ENCODE measurements around the gene ITPR1. TPM values are rescaled to one million over a fixed set of nuclear protein-coding genes. Genes with fewer than 3 reads are reported as not detected.

The ITPR1 gene
- total RNA-seq, 4 donors from 2014 or later = 12.1 to 68.7 (median 25.6) TPM

- H3K9me3 ChIP-seq = no peaks in the 10 kb centered on the region
- no peak overlapping the region for H3K27ac ChIP-seq
- H3K27me3 ChIP-seq = no peaks in the 10 kb centered on the region
- WGBS, 2 donors = 93 to 99% methylated on average over 4 of the region's 4 CpGs
- H3K36me3 ChIP-seq = no peaks in the 10 kb centered on the region
- H3K4me3 ChIP-seq = no peak overlapping the region
- intact Hi-C loops (cut with DNase I) = no loop called here
- H3K4me1 ChIP-seq = no peaks in the 10 kb centered on the region
- no peak for TF ChIP-seq CTCF (IDR thresholded peaks at IDR 0.05)
- TF ChIP-seq POLR2A (IDR thresholded peaks at IDR 0.05) = no peak
- DNase-seq = no peak
Observed at GRCh38 chr3:4540267-4540666, 47.1 kb downstream of the ITPR1 start.

GRCh38 chr3:4543110-4543509, 50.0 kb downstream of the ITPR1 start:
- intact Hi-C loops (cut with DNase I) = no loop called here
- Histone ChIP-seq H3K9me3 (no peaks in the 10 kb centered on the region), H3K4me1 (no peaks in the 10 kb centered on the region), H3K27ac (no peak overlapping the region), H3K4me3 (no peak overlapping the region), H3K36me3 (no peaks in the 10 kb centered on the region), H3K27me3 (no peaks in the 10 kb centered on the region)
- TF ChIP-seq POLR2A (IDR thresholded peaks at IDR 0.05) (no peak), CTCF (IDR thresholded peaks at IDR 0.05) (no peak)
- no peak for DNase-seq
- 44 to 57% methylated on average over 1 to 2 of the region's 2 CpGs for WGBS, 2 donors

GRCh38 chr3:4546346-4547178, 53.4 kb downstream of the ITPR1 start:
- Histone ChIP-seq H3K9me3 (no peaks in the 10 kb centered on the region), H3K27me3 (no peaks in the 10 kb centered on the region), H3K27ac (no peak overlapping the region), H3K4me3 (no peak overlapping the region), H3K4me1 (peaks cover 0 to 21% (median 5%) of the 10 kb centered on the region in 3 donors), H3K36me3 (no peaks in the 10 kb centered on the region)
- no peak for DNase-seq
- TF ChIP-seq CTCF (IDR thresholded peaks at IDR 0.05) = no peak
- TF ChIP-seq POLR2A (IDR thresholded peaks at IDR 0.05) = no peak
- intact Hi-C loops (cut with DNase I) = no loop called here
- 72 to 75% methylated on average over 9 of the region's 9 CpGs for WGBS, 2 donors

- no peak for DNase-seq
- no peaks in the 10 kb centered on the region for H3K27me3 ChIP-seq
- WGBS, 2 donors = 78 to 79% methylated on average over 4 of the region's 4 CpGs
- peaks cover 0 to 21% (median 5%) of the 10 kb centered on the region in 3 donors for H3K4me1 ChIP-seq
- H3K9me3 ChIP-seq = no peaks in the 10 kb centered on the region
- H3K36me3 ChIP-seq = no peaks in the 10 kb centered on the region
- no peak overlapping the region for H3K27ac ChIP-seq
- TF ChIP-seq CTCF (IDR thresholded peaks at IDR 0.05) (no peak), POLR2A (IDR thresholded peaks at IDR 0.05) (no peak)
- H3K4me3 ChIP-seq = no peak overlapping the region
- intact Hi-C loops (cut with DNase I) = no loop called here
Observed at GRCh38 chr3:4547799-4548198, 54.7 kb downstream of the ITPR1 start.

- DNase-seq = no peak
- intact Hi-C loops (cut with DNase I) = no loop called here
- WGBS, 2 donors = 74 to 82% methylated on average over 4 of the region's 4 CpGs
- no peak overlapping the region for H3K27ac ChIP-seq
- H3K4me3 ChIP-seq = no peak overlapping the region
- no peaks in the 10 kb centered on the region for H3K36me3 ChIP-seq
- no peaks in the 10 kb centered on the region for H3K27me3 ChIP-seq
- TF ChIP-seq POLR2A (IDR thresholded peaks at IDR 0.05) = no peak
- no peak for TF ChIP-seq CTCF (IDR thresholded peaks at IDR 0.05)
- no peaks in the 10 kb centered on the region for H3K9me3 ChIP-seq
- H3K4me1 ChIP-seq = peaks cover 0 to 21% (median 5%) of the 10 kb centered on the region in 3 donors
Observed at GRCh38 chr3:4548356-4548755, 55.2 kb downstream of the ITPR1 start.

Data from esophagus squamous epithelium (tissue), 5 donors.